ENCODE measurements around the gene LLGL1. TPM values are rescaled to one million over a fixed set of nuclear protein-coding genes. Genes with fewer than 3 reads are reported as not detected.
A peak's percentile ranks its signal among the peaks of the same experiment; 100 is the strongest.

LLGL1 gene
- total and polyA plus RNA-seq, 10 donors = 2.9 to 23.4 (median 14.5) TPM

- WGBS, 5 donors = 78 to 90% (median 87%) methylated on average over 6 to 7 of the region's 7 CpGs
- H3K9me3 ChIP-seq = no peaks in the 10 kb centered on the region
- no peak for DNase-seq
- peaks cover 3 to 52% (median 48%) of the 10 kb centered on the region in 6 donors for H3K36me3 ChIP-seq
- no peaks in the 10 kb centered on the region for H3K27me3 ChIP-seq (replicated peaks in 1 of 7)
- peak overlapping the region in 4 of 8 donors; percentile 93 to 99 (median 98) for H3K4me3 ChIP-seq
- H3K27ac ChIP-seq = peak overlapping the region in 5 of 8 donors; percentile 93 to 99 (median 98)
- TF ChIP-seq POLR2AphosphoS5 (IDR thresholded peaks at IDR 0.05) (no peak), POLR2A (IDR thresholded peaks at IDR 0.05) (no peak), CTCF (IDR thresholded peaks at IDR 0.05 in 8 of 11, conservative IDR thresholded peaks at IDR 0.05 in 3 of 11) (no peak)
- intact Hi-C loops (cut with DNase I; ENCODE audit: low total_unique reads) = no loop called here
- H3K4me1 ChIP-seq = peaks cover 28 to 56% (median 50%) of the 10 kb centered on the region in 6 donors
These were observed 31.3 kb downstream of the LLGL1 start for GRCh38 chr17:18256776-18257175.

GRCh38 chr17:18257268-18257981 lies 32.0 kb downstream of the LLGL1 start:
- DNase-seq = peak; percentile 89
- Histone ChIP-seq H3K9me3 (no peaks in the 10 kb centered on the region), H3K36me3 (peaks cover 0 to 45% (median 42%) of the 10 kb centered on the region in 6 donors), H3K4me1 (peaks cover 35 to 62% (median 55%) of the 10 kb centered on the region in 6 donors), H3K27ac (peak overlapping the region; percentile 80 to 99 (median 96)), H3K27me3 (replicated peaks in 1 of 7) (no peaks in the 10 kb centered on the region), H3K4me3 (peak overlapping the region; percentile 78 to 100 (median 98))
- intact Hi-C loops (cut with DNase I; ENCODE audit: low total_unique reads) = no loop called here
- 21 to 30% (median 26%) methylated on average over 12 to 18 of the region's 18 CpGs for WGBS, 5 donors
- TF ChIP-seq CTCF (IDR thresholded peaks at IDR 0.05 in 8 of 11, conservative IDR thresholded peaks at IDR 0.05 in 3 of 11) = no peak
- peak in 2 of 3 donors; percentile 2 to 7 for TF ChIP-seq POLR2AphosphoS5 (IDR thresholded peaks at IDR 0.05)
- TF ChIP-seq POLR2A (IDR thresholded peaks at IDR 0.05) = no peak

GRCh38 chr17:18257982-18258355 lies 32.5 kb downstream of the LLGL1 start:
- no peaks in the 10 kb centered on the region for H3K9me3 ChIP-seq
- peak overlapping the region; percentile 80 to 99 (median 96) for H3K27ac ChIP-seq
- DNase-seq = no peak
- no peak for TF ChIP-seq POLR2A (IDR thresholded peaks at IDR 0.05)
- peak in 1 of 11 experiments; percentile 5 for TF ChIP-seq CTCF (IDR thresholded peaks at IDR 0.05 in 8 of 11, conservative IDR thresholded peaks at IDR 0.05 in 3 of 11)
- TF ChIP-seq POLR2AphosphoS5 (IDR thresholded peaks at IDR 0.05) = peak; percentile 32 to 78 (median 56)
- intact Hi-C loops (cut with DNase I; ENCODE audit: low total_unique reads) = no loop called here
- WGBS, 5 donors = 0 to 2% (median 0%) methylated on average over 4 to 16 of the region's 16 CpGs
- H3K4me3 ChIP-seq = peak overlapping the region; percentile 78 to 100 (median 98)
- no peaks in the 10 kb centered on the region for H3K27me3 ChIP-seq (replicated peaks in 1 of 7)
- peaks cover 0 to 43% (median 36%) of the 10 kb centered on the region in 6 donors for H3K36me3 ChIP-seq
- H3K4me1 ChIP-seq = peaks cover 36 to 68% (median 58%) of the 10 kb centered on the region in 6 donors

- Histone ChIP-seq H3K4me3 (peak within 1 kb of the TSS; percentile 78 to 100 (median 98)), H3K4me1 (peaks cover 36 to 71% (median 60%) of the 10 kb centered on the region in 6 donors), H3K36me3 (peaks cover 0 to 43% (median 36%) of the 10 kb centered on the region in 6 donors), H3K9me3 (no peaks in the 10 kb centered on the region), H3K27me3 (replicated peaks in 1 of 7) (no peaks in the 10 kb centered on the region), H3K27ac (peak within 1 kb of the TSS; percentile 80 to 99 (median 96))
- TF ChIP-seq POLR2A (IDR thresholded peaks at IDR 0.05) (peak in 1 of 3 donors; percentile 26), CTCF (IDR thresholded peaks at IDR 0.05 in 8 of 11, conservative IDR thresholded peaks at IDR 0.05 in 3 of 11) (no peak), POLR2AphosphoS5 (IDR thresholded peaks at IDR 0.05) (peak; percentile 85 to 86 (median 85))
- peak; percentile 93 for DNase-seq
- intact Hi-C loops (cut with DNase I; ENCODE audit: low total_unique reads) = no loop called here
- 0 to 1% (median 1%) methylated on average over 8 to 71 of the region's 71 CpGs for WGBS, 5 donors
These were observed 33.1 kb downstream of the LLGL1 start, which contains the start of gene FLII for GRCh38 chr17:18258356-18259038. FLII (minus strand) TSS chr17:18258738; CDS start chr17:18258690, 48 bp downstream.
